Lung microvascular endothelial cell (primary cell): ENCODE results near the gene NIPAL3. TPM values are rescaled to one million over a fixed set of nuclear protein-coding genes. Genes with fewer than 3 reads are reported as not detected.
"Not testable (repeated sequence)": the region's sequence is repeated elsewhere in the genome, so short reads cannot be mapped to it uniquely, and the experiment has no call there.

Experiments used
- DNase-seq, 2 donors: peaks; one replicate each; pipeline versions ENCODE4 v3.0.0 to v3.0.0-alpha.2; 2010; ENCODE audit warnings: low read depth in 2 of 2
- total RNA-seq: library from RNA; depleted of rRNA; stranded (reverse); fragments of >200 nt; gene quantifications from 2 replicates; pipeline ENCODE4 v1.2.1, GENCODE V29; 2014

Gene NIPAL3
- total RNA-seq, 1 donor from 2014 or later, result 18.5 TPM

GRCh38 chr1:24515671-24516209 is 100.1 kb downstream of the NIPAL3 start:
- peak in 1 of 2 donors; percentile 17 for DNase-seq

DNA sequence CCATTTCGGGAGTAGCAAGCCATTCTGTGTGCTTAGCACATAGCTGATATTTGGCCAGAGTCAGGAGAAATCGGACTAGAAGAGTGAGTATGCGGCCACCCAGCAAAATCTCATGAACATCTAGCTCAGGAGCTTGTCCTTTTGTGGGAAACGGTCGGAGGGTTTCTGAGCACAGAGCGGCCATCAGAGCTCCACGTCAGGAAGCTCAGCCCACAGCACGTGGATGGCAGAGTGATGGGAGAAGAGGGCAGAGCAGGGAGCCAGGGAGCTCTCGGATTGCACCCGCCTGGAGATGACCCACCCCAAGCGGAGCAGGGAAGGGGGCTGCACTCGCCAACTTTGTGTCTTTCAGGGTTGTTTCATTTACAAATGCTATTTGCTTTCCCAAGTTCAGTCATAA is 100.9 kb downstream of the NIPAL3 start:
- no peak for DNase-seq

DNA sequence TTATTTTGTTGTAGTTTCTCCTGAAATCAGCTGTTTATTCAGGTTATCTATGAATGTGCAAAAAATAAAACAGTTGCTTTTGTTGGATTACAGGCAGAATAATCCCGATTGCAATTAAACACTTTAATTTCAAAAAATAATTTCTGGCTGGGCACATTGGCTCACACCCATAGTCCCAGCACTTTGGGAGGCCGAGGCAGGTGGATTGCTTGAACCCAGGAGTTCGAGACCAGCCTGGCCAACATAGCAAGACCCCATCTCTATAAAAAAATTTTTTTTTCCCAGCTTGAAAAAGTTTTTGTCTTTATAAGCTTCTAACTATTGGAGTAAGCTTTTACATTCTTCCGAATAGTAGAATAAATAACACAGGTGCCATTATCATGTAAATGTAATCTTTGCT is 102.3 kb downstream of the NIPAL3 start:
- no peak for DNase-seq

DNA sequence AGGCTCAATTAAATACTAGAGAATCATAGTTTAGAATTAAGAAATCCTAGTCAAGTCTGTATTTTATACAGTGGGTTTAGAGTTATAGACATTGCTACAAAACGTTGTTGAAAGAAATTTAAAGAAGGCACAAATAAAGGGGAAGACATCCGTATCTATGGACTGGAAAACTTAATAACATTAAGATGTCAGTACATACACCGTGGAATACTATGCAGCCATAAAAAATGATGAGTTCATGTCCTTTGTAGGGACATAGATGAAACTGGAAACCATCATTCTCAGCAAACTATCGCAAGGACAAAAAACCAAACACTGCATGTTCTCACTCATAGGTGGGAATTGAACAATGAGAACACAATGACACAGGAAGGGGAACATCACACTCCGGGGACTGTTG is 104.7 kb downstream of the NIPAL3 start:
- DNase-seq, result not testable (repeated sequence)

Other genes with a start within 250 kb of the NIPAL3 start
- gene IFNLR1, start 228.5 kb upstream of the NIPAL3 start, total RNA-seq, result under 0.01 TPM in 1 of 2 replicates, not detected in the other
- not detected in 2 replicates for gene GRHL3, start 96.4 kb upstream of the NIPAL3 start, total RNA-seq
- 2.0 and 2.2 TPM in 2 replicates for gene STPG1, start 2.0 kb upstream of the NIPAL3 start, total RNA-seq
- gene RCAN3, start 87.0 kb downstream of the NIPAL3 start, total RNA-seq, result 1.4 and 1.7 TPM in 2 replicates
- not detected in 2 replicates for gene NCMAP, start 140.3 kb downstream of the NIPAL3 start, total RNA-seq
- gene SRRM1, start 227.5 kb downstream of the NIPAL3 start, total RNA-seq, result 13.7 and 18.1 TPM in 2 replicates